Stimulated activated CD8-positive, alpha-beta memory T cell treated with anti-CD3 and anti-CD28 coated beads, Interleukin-7, amount 100 ng/mL, for 1 hour (primary cell): ENCODE data around the gene LAYN.

Experiments
- DNase-seq, 2 donors: peaks; one replicate each; pipeline ENCODE4 v3.0.0-alpha.2; 2020; ENCODE audit warnings: low read depth in 2 of 2

The LAYN gene

GRCh38 chr11:111562692-111563389, 22.3 kb downstream of the LAYN start:
- no peak for DNase-seq

- peak in 1 of 2 donors; percentile 41 for DNase-seq
Measured at GRCh38 chr11:111565114-111565720, 24.7 kb downstream of the LAYN start.

- no peak for DNase-seq
Measured at GRCh38 chr11:111566324-111566723, 25.8 kb downstream of the LAYN start.

GRCh38 chr11:111569476-111569875, 29.0 kb downstream of the LAYN start:
- no peak for DNase-seq

GRCh38 chr11:111570796-111571195, 30.3 kb downstream of the LAYN start:
- no peak for DNase-seq

- DNase-seq = no peak
Measured at GRCh38 chr11:111571829-111572501, 31.4 kb downstream of the LAYN start.

- DNase-seq = no peak
Measured at GRCh38 chr11:111572581-111572980, 32.1 kb downstream of the LAYN start.

GRCh38 chr11:111573821-111574249, 33.3 kb downstream of the LAYN start:
- DNase-seq = no peak

- no peak for DNase-seq
Measured at GRCh38 chr11:111574373-111575225, 34.1 kb downstream of the LAYN start.

GRCh38 chr11:111575740-111576139, 35.2 kb downstream of the LAYN start:
- no peak for DNase-seq

- no peak for DNase-seq
Measured at GRCh38 chr11:111577821-111578220, 37.3 kb downstream of the LAYN start.

GRCh38 chr11:111581341-111581740, 40.8 kb downstream of the LAYN start:
- no peak for DNase-seq

- DNase-seq = no peak
Measured at GRCh38 chr11:111582163-111582562, 41.6 kb downstream of the LAYN start.

GRCh38 chr11:111582881-111583280, 42.4 kb downstream of the LAYN start:
- no peak for DNase-seq

- no peak for DNase-seq
Measured at GRCh38 chr11:111585371-111585770, 44.9 kb downstream of the LAYN start.

GRCh38 chr11:111586388-111586831, 45.9 kb downstream of the LAYN start:
- DNase-seq = no peak

GRCh38 chr11:111589114-111589513, 48.6 kb downstream of the LAYN start:
- DNase-seq = no peak

GRCh38 chr11:111589886-111590499, 49.5 kb downstream of the LAYN start:
- DNase-seq = no peak

GRCh38 chr11:111591187-111591960, 50.9 kb downstream of the LAYN start:
- DNase-seq = no peak

- no peak for DNase-seq
Measured at GRCh38 chr11:111592491-111592890, 52.0 kb downstream of the LAYN start.

GRCh38 chr11:111596319-111596718, 55.8 kb downstream of the LAYN start:
- DNase-seq = no peak
